Kidney (tissue), 14 donors: ENCODE data around the gene YJU2. TPM values are rescaled to one million over a fixed set of nuclear protein-coding genes. Genes with fewer than 3 reads are reported as not detected.
A peak's percentile ranks its signal among the peaks of the same experiment; 100 is the strongest.

Experiments used
- DNase-seq, 5 donors: peaks; one replicate each; pipeline ENCODE4 v3.0.0-alpha.2; 2013 to 2020
- FAIRE-seq: peaks from 2 replicates; lab custom pipeline; 2012; peaks lifted over from hg19 to GRCh38; lab: Jason Lieb, UNC
- H3K27ac ChIP-seq, 2 donors: one replicate each; pipeline ENCODE4 v1.7.0; 2013; ENCODE audit warnings: low read depth in 2 of 2, low read length in 2 of 2, inconsistent platforms in 1 of 2
- H3K27me3 ChIP-seq: one replicate; pipeline ENCODE4 v1.7.1; 2013; ENCODE audit warnings: low read length, inconsistent platforms; ENCODE audit not compliant: control insufficient read depth, insufficient read depth
- H3K36me3 ChIP-seq, 3 donors: one replicate each; pipeline versions ENCODE4 v1.7.0 to v1.7.1; 2013; ENCODE audit warnings: low read length in 3 of 3, control low read depth in 1 of 3, inconsistent platforms in 1 of 3; ENCODE audit not compliant: insufficient read depth in 3 of 3, control insufficient read depth in 2 of 3
- H3K4me1 ChIP-seq, 3 donors: one replicate each; pipeline versions ENCODE4 v1.7.0 to v1.7.1; 2013; ENCODE audit warnings: low read length in 3 of 3, inconsistent platforms in 1 of 3, low read depth in 1 of 3; ENCODE audit not compliant: control insufficient read depth in 2 of 3, insufficient read depth in 2 of 3
- H3K4me3 ChIP-seq, 3 donors: one replicate each; pipeline versions ENCODE4 v1.7.0 to v1.8.1; 2013; ENCODE audit warnings: low read length in 3 of 3, control low read depth in 1 of 3, inconsistent platforms in 1 of 3
- H3K9ac ChIP-seq, 3 donors: one replicate each; pipeline versions ENCODE4 v1.7.0 to v1.7.1; 2013; ENCODE audit warnings: low read length in 3 of 3, control low read depth in 1 of 3, inconsistent platforms in 1 of 3
- H3K9me3 ChIP-seq, 3 donors: one replicate each; pipeline versions ENCODE4 v1.7.0 to v1.7.1; 2013; ENCODE audit warnings: low read length in 3 of 3, control low read depth in 1 of 3, inconsistent platforms in 1 of 3; ENCODE audit not compliant: control insufficient read depth in 2 of 3, insufficient read depth in 1 of 3
- intact Hi-C: fragments of 100-400 bp; cut with DNase I; formaldehyde crosslinking; loops from one replicate; pipeline ENCODE4 v1.11.1; 2022
- polyA plus RNA-seq: library from polyadenylated mRNA; stranded (reverse); fragments of 350-450 nt; fragmentation: Illumina TruSeq; extraction: RNeasy Lipid Tissue Mini Kit (QIAGEN cat#74804); gene quantifications from one replicate; pipeline ENCODE4 v1.2.3, GENCODE V29; 2014; ENCODE audit warnings: low read depth, low replicate concordance; ENCODE audit not compliant: insufficient read depth
- total RNA-seq: library from RNA; stranded (reverse); fragmentation: NEBNext Ultra II Directional; extraction: Animal tissue kit (Norgen Biotek cat#: 25700); gene quantifications from one replicate; pipeline ENCODE4 v1.2.1, GENCODE V29; 2021
- TF ChIP-seq, protein P1 (sequence below): IDR thresholded peaks from 3 replicates; pipeline ENCODE4 v1.5.1; 2012; ENCODE audit warnings: mild to moderate bottlenecking, moderate library complexity, borderline replicate concordance; ENCODE audit not compliant: insufficient read depth; ENCODE audit errors: extremely low read depth
- donor health status: control.
- donor health status: control.
- donor health status: control.
- donor health status: control.
- donor health status: control.
- donor health status: DM: yes; HTN: yes; CAD: no.
- donor health status: Normal renal cell carcinoma (clear cell type).

The YJU2 gene
- total and polyA plus RNA-seq, 2 donors from 2014 or later = 22.5 to 26.0 TPM

DNA sequence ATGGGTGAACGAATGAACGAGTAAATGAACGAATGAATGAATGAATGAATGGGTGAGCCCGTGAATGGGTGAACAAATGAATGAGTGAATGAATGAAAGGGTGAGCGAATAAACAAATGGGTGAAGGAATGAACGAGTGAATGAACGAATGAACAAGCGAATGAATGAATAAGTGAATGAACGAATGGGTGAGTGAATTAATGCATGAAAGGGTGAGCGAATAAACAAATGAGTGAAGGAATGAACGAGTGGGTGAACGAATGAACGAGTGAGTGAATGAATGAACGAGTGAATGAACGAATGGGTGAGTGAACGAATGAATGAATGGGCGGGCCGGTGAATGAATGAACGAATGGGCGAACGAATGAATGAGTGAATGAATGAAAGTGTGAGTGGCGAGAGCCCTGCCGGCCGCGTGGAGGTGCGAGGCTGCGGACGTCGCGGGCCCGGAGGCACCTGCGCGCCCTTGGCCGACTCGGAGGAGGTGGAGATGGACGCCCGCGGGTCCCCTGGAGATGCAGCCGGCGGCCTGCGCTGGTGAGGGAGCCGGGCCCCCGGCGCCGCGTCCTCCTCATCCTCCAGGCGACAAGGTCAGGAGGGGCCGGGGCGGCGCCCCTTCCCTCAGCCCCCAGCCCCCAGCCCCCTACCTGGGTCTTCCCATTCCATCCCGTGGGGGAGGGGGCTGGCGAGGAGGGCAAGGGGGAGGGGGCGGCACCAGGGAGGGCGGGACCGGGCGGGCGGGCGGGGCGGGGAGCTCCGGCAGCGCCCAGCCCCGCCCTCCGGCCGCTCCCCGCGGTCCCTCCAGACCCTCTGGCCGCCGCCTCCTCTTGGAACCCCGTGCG lies 49.0 kb upstream of the YJU2 start:
- Histone ChIP-seq H3K9ac (no peak overlapping the region), H3K27me3 (no peaks in the 10 kb centered on the region), H3K27ac (no peak overlapping the region), H3K4me3 (no peak overlapping the region), H3K4me1 (no peaks in the 10 kb centered on the region), H3K36me3 (no peaks in the 10 kb centered on the region), H3K9me3 (no peaks in the 10 kb centered on the region)
- FAIRE-seq (no peak), DNase-seq (peak in 1 of 5 donors; percentile 17)
- TF ChIP-seq, protein P1, sequence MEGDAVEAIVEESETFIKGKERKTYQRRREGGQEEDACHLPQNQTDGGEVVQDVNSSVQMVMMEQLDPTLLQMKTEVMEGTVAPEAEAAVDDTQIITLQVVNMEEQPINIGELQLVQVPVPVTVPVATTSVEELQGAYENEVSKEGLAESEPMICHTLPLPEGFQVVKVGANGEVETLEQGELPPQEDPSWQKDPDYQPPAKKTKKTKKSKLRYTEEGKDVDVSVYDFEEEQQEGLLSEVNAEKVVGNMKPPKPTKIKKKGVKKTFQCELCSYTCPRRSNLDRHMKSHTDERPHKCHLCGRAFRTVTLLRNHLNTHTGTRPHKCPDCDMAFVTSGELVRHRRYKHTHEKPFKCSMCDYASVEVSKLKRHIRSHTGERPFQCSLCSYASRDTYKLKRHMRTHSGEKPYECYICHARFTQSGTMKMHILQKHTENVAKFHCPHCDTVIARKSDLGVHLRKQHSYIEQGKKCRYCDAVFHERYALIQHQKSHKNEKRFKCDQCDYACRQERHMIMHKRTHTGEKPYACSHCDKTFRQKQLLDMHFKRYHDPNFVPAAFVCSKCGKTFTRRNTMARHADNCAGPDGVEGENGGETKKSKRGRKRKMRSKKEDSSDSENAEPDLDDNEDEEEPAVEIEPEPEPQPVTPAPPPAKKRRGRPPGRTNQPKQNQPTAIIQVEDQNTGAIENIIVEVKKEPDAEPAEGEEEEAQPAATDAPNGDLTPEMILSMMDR = no peak
- intact Hi-C loops = no loop called here

DNA sequence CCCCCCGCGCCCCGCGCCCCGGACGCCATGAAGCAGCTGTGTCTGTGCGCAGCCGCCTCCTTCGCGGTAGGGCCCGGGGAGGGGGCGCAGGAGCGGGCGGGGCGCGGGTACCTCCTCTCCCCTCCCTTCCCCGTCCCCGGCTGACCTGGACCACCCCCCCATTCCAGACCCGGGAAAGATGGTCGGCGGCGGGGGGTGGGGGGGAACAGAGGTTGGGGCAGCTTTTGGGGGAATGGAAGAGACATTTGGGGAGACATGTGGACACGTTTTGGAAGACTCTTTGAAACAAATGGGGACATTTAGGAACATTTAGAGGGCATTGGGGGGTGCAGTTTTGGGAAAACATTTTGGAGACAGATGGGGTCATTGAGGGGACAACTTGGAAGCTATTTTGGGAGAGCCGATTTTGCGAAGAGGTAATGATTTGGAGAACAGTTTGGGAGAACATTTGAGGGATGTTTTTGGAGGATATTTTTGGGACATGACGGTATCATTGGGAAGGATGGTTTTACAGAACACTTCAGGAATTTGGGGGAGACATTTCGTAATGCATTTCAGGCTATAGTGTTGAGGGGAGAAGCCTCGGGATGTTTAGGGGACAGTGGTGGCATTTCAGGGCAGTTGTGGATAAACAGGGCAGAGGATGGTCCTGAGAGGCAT lies 48.3 kb upstream of the YJU2 start:
- TF ChIP-seq, protein P1 = no peak
- DNase-seq (no peak), FAIRE-seq (no peak)
- Histone ChIP-seq H3K4me1 (no peaks in the 10 kb centered on the region), H3K9me3 (no peaks in the 10 kb centered on the region), H3K27ac (no peak overlapping the region), H3K27me3 (no peaks in the 10 kb centered on the region), H3K36me3 (no peaks in the 10 kb centered on the region), H3K4me3 (no peak overlapping the region), H3K9ac (no peak overlapping the region)
- intact Hi-C loops = no loop called here

DNA sequence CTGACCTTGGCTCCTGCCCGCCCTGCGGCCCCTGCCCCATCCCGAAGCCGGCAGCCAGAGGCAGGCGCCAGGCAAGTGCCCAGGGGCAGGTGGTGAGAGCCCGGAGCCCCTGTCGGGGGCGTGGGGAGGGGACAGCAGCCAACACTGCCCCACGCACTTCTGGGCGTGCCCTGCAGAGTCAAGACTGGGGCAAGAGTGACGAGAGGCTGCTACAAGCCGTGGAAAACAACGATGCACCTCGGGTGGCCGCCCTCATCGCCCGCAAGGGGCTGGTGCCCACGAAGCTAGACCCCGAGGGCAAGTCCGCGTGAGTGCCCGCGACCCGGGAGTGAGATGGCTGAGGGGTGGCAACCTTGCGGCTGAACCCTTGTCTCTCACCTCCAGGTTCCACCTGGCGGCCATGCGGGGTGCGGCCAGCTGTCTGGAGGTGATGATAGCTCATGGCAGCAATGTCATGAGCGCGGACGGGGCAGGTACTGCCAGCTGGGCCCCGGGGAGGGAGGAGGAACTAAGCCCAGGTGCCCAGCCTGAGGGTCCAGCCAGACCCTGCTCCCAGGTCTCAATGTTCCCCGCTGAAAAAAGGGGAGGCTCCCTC lies 47.1 kb upstream of the YJU2 start:
- intact Hi-C loops = no loop called here
- H3K27me3 ChIP-seq = no peaks in the 10 kb centered on the region
- DNase-seq = no peak

More for the DNA sequence above, 47.1 kb upstream of the YJU2 start:
- no peak overlapping the region for H3K4me3 ChIP-seq
- no peak overlapping the region for H3K27ac ChIP-seq
- H3K36me3 ChIP-seq = no peaks in the 10 kb centered on the region
- no peaks in the 10 kb centered on the region for H3K9me3 ChIP-seq
- H3K9ac ChIP-seq = no peak overlapping the region
- no peaks in the 10 kb centered on the region for H3K4me1 ChIP-seq
- no peak for FAIRE-seq
- TF ChIP-seq, protein P1 = no peak
